Prostate gland (tissue), 2 donors: ENCODE measurements around the gene SPRED3.

Experiments used
- POLR2AphosphoS5 ChIP-seq: sonication (generic); formaldehyde crosslinking; IDR thresholded peaks from one replicate; pipeline ENCODE4 v1.6.1; 2017; ENCODE audit warnings: antibody characterized with exemption
- TF ChIP-seq, protein P1 (sequence below), 4 experiments: fragments of 200-600 bp in 2 of 4; fragments of 450-650 bp in 2 of 4; sonication (generic) in 2 of 4; IDR thresholded peaks; 1 replicate in 3 of 4; 2 replicates in 1 of 4; pipeline ENCODE4 v1.5.1; 2016 to 2019; ENCODE audit warnings: antibody characterized with exemption in 4 of 4, mild to moderate bottlenecking in 2 of 4, moderate library complexity in 2 of 4

- no peak for TF ChIP-seq POLR2AphosphoS5
- TF ChIP-seq, protein P1, sequence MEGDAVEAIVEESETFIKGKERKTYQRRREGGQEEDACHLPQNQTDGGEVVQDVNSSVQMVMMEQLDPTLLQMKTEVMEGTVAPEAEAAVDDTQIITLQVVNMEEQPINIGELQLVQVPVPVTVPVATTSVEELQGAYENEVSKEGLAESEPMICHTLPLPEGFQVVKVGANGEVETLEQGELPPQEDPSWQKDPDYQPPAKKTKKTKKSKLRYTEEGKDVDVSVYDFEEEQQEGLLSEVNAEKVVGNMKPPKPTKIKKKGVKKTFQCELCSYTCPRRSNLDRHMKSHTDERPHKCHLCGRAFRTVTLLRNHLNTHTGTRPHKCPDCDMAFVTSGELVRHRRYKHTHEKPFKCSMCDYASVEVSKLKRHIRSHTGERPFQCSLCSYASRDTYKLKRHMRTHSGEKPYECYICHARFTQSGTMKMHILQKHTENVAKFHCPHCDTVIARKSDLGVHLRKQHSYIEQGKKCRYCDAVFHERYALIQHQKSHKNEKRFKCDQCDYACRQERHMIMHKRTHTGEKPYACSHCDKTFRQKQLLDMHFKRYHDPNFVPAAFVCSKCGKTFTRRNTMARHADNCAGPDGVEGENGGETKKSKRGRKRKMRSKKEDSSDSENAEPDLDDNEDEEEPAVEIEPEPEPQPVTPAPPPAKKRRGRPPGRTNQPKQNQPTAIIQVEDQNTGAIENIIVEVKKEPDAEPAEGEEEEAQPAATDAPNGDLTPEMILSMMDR (IDR thresholded peaks at IDR 0.05): no peak
Measured at GRCh38 chr19:38352611-38353010, 35.9 kb upstream of the SPRED3 start.
